HepG2 (cell line): Measurements from ENCODE around the gene CALML6. TPM values are rescaled to one million over a fixed set of nuclear protein-coding genes. Genes with fewer than 3 reads are reported as not detected.
A peak's percentile ranks its signal among the peaks of the same experiment; 100 is the strongest.

Experiments used
- ATAC-seq: fragments of 200-7000 bp; cut with Tn5 transposase; 3 replicates; pipeline ENCODE4 v1.9.1; 2020; ENCODE audit warnings: mild to moderate bottlenecking, moderate library complexity
- BruUV-seq: library from RNA; stranded (reverse); fragments of 400-500 nt; replicated peaks from 2 replicates; lab custom pipeline; 2021; lab: Mats Ljungman, UMichigan
- CTCF ChIA-PET: fragments of 300-600 bp; formaldehyde crosslinking; extraction: SDS; loops from one replicate; lab custom pipeline; 2021; ENCODE audit warnings: low total read pairs, inconsistent platforms, low intra/inter-chr PET ratio; lab: Yijun Ruan, JAX
- POLR2A ChIA-PET: fragments of 350-600 bp; sonication (Branson Sonifier 250); formaldehyde crosslinking; loops from one replicate; lab custom pipeline; 2020; ENCODE audit warnings: antibody characterized with exemption, inconsistent platforms; lab: Yijun Ruan, JAX
- DNase-seq: peaks from one replicate; pipeline ENCODE4 v3.0.0-alpha.2; 2015; ENCODE audit warnings: low spot score
- FAIRE-seq: peaks from 3 replicates; lab custom pipeline; 2011; peaks lifted over from hg19 to GRCh38; lab: Jason Lieb, UNC
- H2AFZ ChIP-seq: one replicate; pipeline ENCODE4 v1.6.1; 2011; ENCODE audit warnings: low read length, inconsistent platforms
- H3K27ac ChIP-seq: fragments of 300-600 bp; 3 replicates; pipeline ENCODE4 v1.8.0; 2011; ENCODE audit warnings: mixed run types, mild to moderate bottlenecking, mixed read lengths, low read length, inconsistent platforms; ENCODE audit not compliant: insufficient read depth; ENCODE audit errors: extremely low read length
- H3K27me3 ChIP-seq, 2 experiments: fragments of 200-600 bp in 1 of 2; 2 replicates in 1 of 2; 3 replicates in 1 of 2; pipeline versions ENCODE4 v1.6.0 to v1.8.0; 2011; ENCODE audit warnings: low read length in 2 of 2, mild to moderate bottlenecking in 2 of 2, moderate library complexity in 2 of 2, inconsistent platforms in 1 of 2; ENCODE audit not compliant: insufficient read depth in 2 of 2, control insufficient read depth in 1 of 2
- H3K36me3 ChIP-seq, 2 experiments: fragments of 200-600 bp in 1 of 2; replicated peaks in 1 of 2; 2 replicates in 1 of 2; 3 replicates in 1 of 2; pipeline versions ENCODE4 v1.5.1 to v1.8.0; 2011; ENCODE audit warnings: low read length in 2 of 2, inconsistent platforms in 1 of 2; ENCODE audit not compliant: insufficient read depth in 2 of 2, control insufficient read depth in 1 of 2
- H3K4me1 ChIP-seq: 2 replicates; pipeline ENCODE4 v1.5.1; 2012; ENCODE audit warnings: low read length, inconsistent platforms; ENCODE audit not compliant: insufficient read depth
- H3K4me2 ChIP-seq: 2 replicates; pipeline ENCODE4 v1.6.0; 2011; ENCODE audit warnings: low read depth, low read length, inconsistent platforms
- H3K4me3 ChIP-seq, 3 experiments: fragments of 200-600 bp in 1 of 3; sonication (generic), shearing (Covaris generic) in 1 of 3; replicated peaks in 1 of 3; 2 replicates each; pipeline ENCODE4 v1.5.1; 2011 to 2016; ENCODE audit warnings: low read length in 3 of 3, inconsistent platforms in 2 of 3, low read depth in 2 of 3, mild to moderate bottlenecking in 2 of 3, control low read depth in 1 of 3, mixed read lengths in 1 of 3; ENCODE audit not compliant: insufficient read depth in 1 of 3
- H3K79me2 ChIP-seq: one replicate; pipeline ENCODE4 v1.6.1; 2011; ENCODE audit warnings: low read length, inconsistent platforms; ENCODE audit not compliant: insufficient read depth
- H3K9ac ChIP-seq: 2 replicates; pipeline ENCODE4 v1.6.0; 2011; ENCODE audit warnings: mild to moderate bottlenecking, low read depth, low read length, inconsistent platforms; ENCODE audit not compliant: insufficient read depth
- H3K9me3 ChIP-seq: 2 replicates; pipeline ENCODE4 v1.5.1; 2012; ENCODE audit warnings: mild to moderate bottlenecking, low read length
- H4K20me1 ChIP-seq: 2 replicates; pipeline ENCODE4 v1.6.0; 2011; ENCODE audit warnings: inconsistent platforms, mild to moderate bottlenecking, low read length, moderate library complexity; ENCODE audit not compliant: insufficient read depth
- ARID4A ChIP-seq: sonication (generic); formaldehyde crosslinking; IDR thresholded peaks from 2 replicates; pipeline ENCODE4 v1.5.0; 2020; ENCODE audit warnings: mild to moderate bottlenecking, missing genetic modification reagents, borderline replicate concordance
- HIC2 ChIP-seq: sonication (generic); formaldehyde crosslinking; IDR thresholded peaks from 2 replicates; pipeline ENCODE4 v1.9.0; 2022; ENCODE audit warnings: low read depth, missing genetic modification reagents
- KDM2A ChIP-seq: sonication (generic); formaldehyde crosslinking; IDR thresholded peaks from 2 replicates; pipeline ENCODE4 v1.4.0; 2020; ENCODE audit warnings: low read depth, missing genetic modification reagents, borderline replicate concordance
- MNT ChIP-seq: fragments of 450-650 bp; IDR thresholded peaks from 2 replicates; pipeline ENCODE4 v1.6.1; 2016
- WGBS: methylation state at CpG from one replicate; pipeline ENCODE4 v1.1.6; 2017; ENCODE audit warnings: low lambda C conversion rate; 5-methylcytosine and 5-hydroxymethylcytosine counted together
- in situ Hi-C: cut with HindIII; loops from 2 replicates; pipeline ENCODE4 v1.10.0; 2017; ENCODE audit warnings: low pct_unique_long_range_greater_than_20kb; ENCODE audit not compliant: extremely low pct_ligation_motif_present
- intact Hi-C: fragments of 100-400 bp; cut with micrococcal nuclease; formaldehyde crosslinking; loops from one replicate; pipeline ENCODE4 v1.10.0; 2022; ENCODE audit not compliant: unreplicated experiment
- polyA plus RNA-seq, 8 experiments: library from polyadenylated mRNA; depleted of rRNA in 3 of 8; stranded (reverse) in 7 of 8; unstranded in 1 of 8; fragments of >200 nt; fragmentation: Illumina TruSeq in 4 of 8; extraction: Trizol in 4 of 8; gene quantifications; 2 replicates each; pipeline versions ENCODE4 v1.2.1 to v1.2.3, GENCODE V29; 2011 to 2016; ENCODE audit warnings: low read depth in 4 of 8, missing spikeins in 1 of 8, mixed read lengths in 1 of 8; ENCODE audit not compliant: insufficient read depth in 1 of 8
- total RNA-seq, 5 experiments: library from RNA; depleted of rRNA; stranded (reverse); fragments of >200 nt; fragmentation: Illumina TruSeq; extraction: Trizol; gene quantifications; 2 replicates each; pipeline ENCODE4 v1.2.3, GENCODE V29; 2016; ENCODE audit warnings: low read depth in 1 of 5

The CALML6 gene
- total and polyA plus RNA-seq, 2 of the 13 experiments (the other 11 are each of a cell fraction or from before 2014, with no cell fraction given): 0.11 to 0.12 TPM

GRCh38 chr1:1895456-1896336 is 19.4 kb upstream of the CALML6 start:
- no peaks in the 10 kb centered on the region for H3K9me3 ChIP-seq
- H4K20me1 ChIP-seq: no peaks in the 10 kb centered on the region
- FAIRE-seq (no peak), ATAC-seq (no peak), DNase-seq (no peak)
- intact Hi-C loops: no loop called here
- H3K4me3 ChIP-seq: 0 out of 6 replicates have a peak overlapping the region, but pooled peaks of 1 of the 3 experiments have one; percentile 61
- in situ Hi-C loops: no loop called here
- no peaks in the 10 kb centered on the region; a peak in 1 of 5 replicates for H3K27me3 ChIP-seq
- WGBS: 40% methylated on average over 9 of the region's 14 CpGs
- H3K36me3 ChIP-seq: no peaks in the 10 kb centered on the region
- peaks cover 10% of the 10 kb centered on the region for H3K79me2 ChIP-seq
- H3K27ac ChIP-seq: no peak overlapping the region
- H3K4me2 ChIP-seq: peak overlapping the region; percentile 91
- no TSS peak for BruUV-seq
- H3K4me1 ChIP-seq: peaks cover 79% of the 10 kb centered on the region
- ChIA-PET POLR2A (interaction anchor here (0.9 kb wide), 1 partner anchor 13 kb away, joined by 4 read pairs; no protein-coding TSS in a partner anchor), CTCF (no interaction called here)
- no peak overlapping the region for H3K9ac ChIP-seq
- no peak overlapping the region for H2AFZ ChIP-seq
- TF ChIP-seq ARID4A (CRISPR knock-in tag) (no peak), KDM2A (CRISPR knock-in tag) (peak; percentile 16; the same call in 1 of the 2 replicates), HIC2 (CRISPR knock-in tag) (0 out of 2 replicates have a peak, but pooled peaks have one; percentile 37), MNT (peak; percentile 55)
